RWPE1 (cell line): ENCODE measurements around the gene NOP16.

ENCODE experiments used
- CTCF ChIA-PET: fragments of 350-600 bp; sonication (Branson Sonifier 250); formaldehyde crosslinking; extraction: SDS; loops from one replicate; lab custom pipeline; 2021; lab: Yijun Ruan, JAX
- POLR2A ChIA-PET: fragments of 400-600 bp; formaldehyde crosslinking; extraction: SDS; loops from one replicate; lab custom pipeline; 2020; ENCODE audit warnings: antibody characterized with exemption; ENCODE audit not compliant: low non-redundant PET; lab: Yijun Ruan, JAX
- DNase-seq: peaks from one replicate; pipeline ENCODE4 v3.0.0; 2012; ENCODE audit warnings: low spot score
- H3K27ac ChIP-seq: fragments of 450-650 bp; 2 replicates; pipeline ENCODE4 v1.5.1; 2017
- TF ChIP-seq, protein P1 (sequence below): fragments of 450-650 bp; conservative IDR thresholded peaks from 2 replicates; pipeline ENCODE4 v1.5.1; 2017; ENCODE audit warnings: low read depth, mild to moderate bottlenecking

NOP16 gene

DNA sequence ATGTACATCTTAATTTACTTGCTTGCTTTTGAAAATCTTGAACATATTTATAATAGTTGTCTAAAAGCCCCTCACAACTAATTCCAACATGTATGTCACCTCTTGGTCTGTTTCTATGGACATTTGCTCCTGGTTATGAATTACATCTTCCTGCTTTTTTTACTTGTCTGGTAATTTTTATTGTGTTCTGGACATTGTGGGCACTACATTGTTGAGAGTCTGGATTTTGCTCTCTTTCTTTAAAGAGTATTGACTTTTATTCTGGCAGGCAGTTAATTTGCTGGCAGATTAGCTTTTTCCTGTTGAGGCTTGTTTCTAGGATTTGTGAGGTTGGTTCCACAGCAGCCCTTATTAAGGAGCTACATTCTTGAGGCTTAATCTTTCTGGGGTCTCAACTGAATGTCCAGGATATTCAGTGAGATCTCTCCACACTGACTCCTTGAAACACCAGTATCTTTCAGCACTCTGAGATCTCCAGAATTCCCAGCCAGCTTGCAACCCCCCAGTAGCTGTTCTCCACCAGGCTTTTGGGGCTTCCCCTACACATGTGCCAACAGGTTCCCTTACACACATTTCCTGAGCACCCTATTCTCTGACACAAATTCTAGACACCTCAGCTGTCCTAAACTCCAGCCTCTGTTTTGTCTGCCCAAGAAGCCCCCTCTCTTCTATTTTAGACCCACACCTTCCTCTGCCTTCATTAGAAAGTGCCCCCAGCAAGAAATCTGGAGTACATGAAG is 54.2 kb downstream of the NOP16 start:
- ChIA-PET CTCF (interaction anchor here (0.6 kb wide), 2 partner anchors 8 to 603 kb away, joined by 3 to 8 read pairs; no protein-coding TSS in a partner anchor), POLR2A (interaction anchor here (0.5 kb wide), 1 partner anchor 28 kb away, joined by 3 read pairs; no protein-coding TSS in a partner anchor)
- no peak overlapping the region for H3K27ac ChIP-seq
- peak; percentile 13 for DNase-seq
- TF ChIP-seq, protein P1, sequence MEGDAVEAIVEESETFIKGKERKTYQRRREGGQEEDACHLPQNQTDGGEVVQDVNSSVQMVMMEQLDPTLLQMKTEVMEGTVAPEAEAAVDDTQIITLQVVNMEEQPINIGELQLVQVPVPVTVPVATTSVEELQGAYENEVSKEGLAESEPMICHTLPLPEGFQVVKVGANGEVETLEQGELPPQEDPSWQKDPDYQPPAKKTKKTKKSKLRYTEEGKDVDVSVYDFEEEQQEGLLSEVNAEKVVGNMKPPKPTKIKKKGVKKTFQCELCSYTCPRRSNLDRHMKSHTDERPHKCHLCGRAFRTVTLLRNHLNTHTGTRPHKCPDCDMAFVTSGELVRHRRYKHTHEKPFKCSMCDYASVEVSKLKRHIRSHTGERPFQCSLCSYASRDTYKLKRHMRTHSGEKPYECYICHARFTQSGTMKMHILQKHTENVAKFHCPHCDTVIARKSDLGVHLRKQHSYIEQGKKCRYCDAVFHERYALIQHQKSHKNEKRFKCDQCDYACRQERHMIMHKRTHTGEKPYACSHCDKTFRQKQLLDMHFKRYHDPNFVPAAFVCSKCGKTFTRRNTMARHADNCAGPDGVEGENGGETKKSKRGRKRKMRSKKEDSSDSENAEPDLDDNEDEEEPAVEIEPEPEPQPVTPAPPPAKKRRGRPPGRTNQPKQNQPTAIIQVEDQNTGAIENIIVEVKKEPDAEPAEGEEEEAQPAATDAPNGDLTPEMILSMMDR: no peak
